GM19193 (cell line): ENCODE measurements around the gene NKX6-2.

Experiments
- POLR2A ChIP-seq: IDR thresholded peaks from 4 replicates; pipeline ENCODE4 v1.6.1; 2011; ENCODE audit not compliant: insufficient read depth, insufficient read length; ENCODE audit errors: extremely low read depth

Gene NKX6-2

DNA sequence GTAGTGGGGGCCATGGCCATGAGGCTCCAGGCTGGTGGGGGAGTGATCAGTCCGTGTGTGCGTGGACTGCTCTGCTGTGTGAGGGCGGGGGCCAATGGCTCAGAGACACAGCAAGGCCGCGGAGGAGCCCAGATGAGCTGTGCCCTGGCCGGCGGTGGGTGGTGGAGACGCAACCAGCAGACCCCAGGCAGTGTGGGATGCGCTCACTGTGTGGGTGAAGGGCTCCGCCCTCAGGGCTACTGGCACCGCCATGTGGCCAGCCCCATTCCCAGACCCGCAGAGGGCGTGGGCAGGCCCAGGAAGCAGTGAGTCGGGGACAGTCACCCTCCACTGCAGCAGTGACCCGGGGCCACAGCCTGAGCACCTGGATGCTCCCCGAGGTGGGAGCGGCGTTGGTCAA lies 9.1 kb downstream of the NKX6-2 start:
- no peak for TF ChIP-seq POLR2A

DNA sequence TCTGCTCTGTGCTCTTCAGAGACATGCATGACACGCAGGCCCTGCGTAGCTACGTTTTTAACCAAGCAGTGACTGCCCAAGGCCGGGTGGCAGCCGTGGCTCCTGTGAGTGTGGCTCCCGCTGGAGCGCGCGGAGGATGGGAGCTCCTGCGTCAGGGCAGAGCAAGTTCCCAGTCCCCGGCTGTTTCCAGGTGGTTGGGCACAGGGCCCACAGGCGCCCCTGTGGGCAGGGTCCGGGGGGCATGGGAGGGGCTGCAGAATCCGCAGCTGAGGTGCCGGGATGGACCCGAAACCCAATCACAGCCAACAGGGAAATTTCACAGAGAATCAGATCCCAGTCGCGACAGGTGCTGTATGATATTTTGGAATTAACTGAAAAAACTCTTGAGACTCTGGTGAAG lies 9.8 kb downstream of the NKX6-2 start:
- TF ChIP-seq POLR2A: no peak

DNA sequence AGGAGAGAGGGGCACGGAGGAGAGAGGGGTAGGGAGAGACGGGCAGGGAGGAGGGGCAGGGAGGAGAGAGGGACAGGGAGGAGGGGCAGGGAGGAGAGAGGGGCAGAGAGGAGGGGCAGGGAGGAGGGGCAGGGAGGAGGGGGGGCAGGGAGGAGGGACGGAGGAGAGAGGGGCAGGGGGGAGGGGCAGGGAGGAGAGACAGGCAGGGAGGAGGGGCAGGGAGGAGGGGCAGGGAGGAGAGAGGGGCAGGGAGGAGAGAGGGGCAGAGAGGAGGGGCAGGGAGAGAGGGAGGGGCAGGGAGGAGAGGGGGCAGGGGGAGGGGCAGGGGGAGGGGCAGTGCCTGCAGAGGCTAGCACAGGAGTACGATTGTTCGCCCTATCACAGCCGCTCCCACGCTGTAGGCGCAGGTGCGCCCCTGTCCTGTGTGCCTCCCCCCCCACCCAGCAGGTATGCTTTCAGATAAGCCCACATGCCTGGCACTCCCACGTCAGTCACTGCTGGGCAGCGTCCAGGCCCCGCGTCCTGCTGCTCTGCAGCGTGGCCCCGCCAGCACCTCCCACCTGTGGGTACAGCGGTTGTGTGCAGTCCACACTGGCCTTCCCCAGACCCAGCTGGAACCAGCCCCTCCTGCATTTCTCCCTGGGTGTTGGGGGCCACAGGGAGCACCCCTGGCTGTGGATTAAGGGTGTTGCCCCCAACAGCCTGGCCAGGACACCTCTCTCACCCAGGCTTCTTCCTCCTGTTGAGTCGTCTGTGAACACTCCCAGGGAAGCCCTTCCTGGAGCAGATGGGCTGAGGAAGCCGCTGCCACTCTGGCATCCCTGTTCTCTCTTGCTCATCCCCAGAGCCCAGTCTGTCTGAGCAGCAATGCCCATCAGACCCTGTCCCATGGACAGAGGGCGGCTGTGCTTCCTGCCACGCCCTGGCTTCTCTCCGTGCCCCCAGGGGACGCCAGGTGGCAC lies 10.8 kb downstream of the NKX6-2 start:
- TF ChIP-seq POLR2A: no peak

DNA sequence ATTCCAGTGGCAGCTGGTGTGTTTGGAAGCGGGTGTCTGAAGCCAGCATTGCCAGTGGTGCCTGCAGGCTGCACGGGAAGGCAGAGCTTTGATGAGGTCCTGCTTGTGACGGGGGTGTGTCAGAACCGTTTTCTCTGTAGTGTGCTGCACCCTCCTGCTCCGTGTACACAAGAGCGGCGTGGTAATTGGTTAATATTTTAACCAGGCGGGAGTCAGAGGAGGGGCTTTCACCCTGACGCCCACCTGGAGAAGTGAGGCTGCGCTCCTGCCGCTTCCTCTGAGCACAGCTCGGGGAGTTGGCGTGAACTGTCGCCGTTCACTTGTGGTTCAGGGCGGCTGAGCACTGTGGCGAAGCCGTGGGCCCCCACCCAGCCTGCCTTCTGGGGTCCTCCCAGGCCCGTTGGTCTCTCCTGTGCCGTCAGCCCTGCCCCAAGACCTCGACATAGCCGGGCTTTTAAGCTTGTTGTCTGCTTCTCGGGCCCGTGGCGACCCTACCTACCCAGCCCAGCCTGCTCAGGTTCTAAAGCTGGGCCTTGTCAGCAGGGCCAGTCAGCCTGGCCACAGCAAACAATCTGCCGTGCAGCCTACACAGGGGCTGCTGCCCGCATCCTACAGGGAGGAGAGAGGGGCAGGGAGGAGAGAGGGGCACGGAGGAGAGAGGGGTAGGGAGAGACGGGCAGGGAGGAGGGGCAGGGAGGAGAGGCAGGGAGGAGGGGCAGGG lies 11.6 kb downstream of the NKX6-2 start:
- TF ChIP-seq POLR2A: no peak

DNA sequence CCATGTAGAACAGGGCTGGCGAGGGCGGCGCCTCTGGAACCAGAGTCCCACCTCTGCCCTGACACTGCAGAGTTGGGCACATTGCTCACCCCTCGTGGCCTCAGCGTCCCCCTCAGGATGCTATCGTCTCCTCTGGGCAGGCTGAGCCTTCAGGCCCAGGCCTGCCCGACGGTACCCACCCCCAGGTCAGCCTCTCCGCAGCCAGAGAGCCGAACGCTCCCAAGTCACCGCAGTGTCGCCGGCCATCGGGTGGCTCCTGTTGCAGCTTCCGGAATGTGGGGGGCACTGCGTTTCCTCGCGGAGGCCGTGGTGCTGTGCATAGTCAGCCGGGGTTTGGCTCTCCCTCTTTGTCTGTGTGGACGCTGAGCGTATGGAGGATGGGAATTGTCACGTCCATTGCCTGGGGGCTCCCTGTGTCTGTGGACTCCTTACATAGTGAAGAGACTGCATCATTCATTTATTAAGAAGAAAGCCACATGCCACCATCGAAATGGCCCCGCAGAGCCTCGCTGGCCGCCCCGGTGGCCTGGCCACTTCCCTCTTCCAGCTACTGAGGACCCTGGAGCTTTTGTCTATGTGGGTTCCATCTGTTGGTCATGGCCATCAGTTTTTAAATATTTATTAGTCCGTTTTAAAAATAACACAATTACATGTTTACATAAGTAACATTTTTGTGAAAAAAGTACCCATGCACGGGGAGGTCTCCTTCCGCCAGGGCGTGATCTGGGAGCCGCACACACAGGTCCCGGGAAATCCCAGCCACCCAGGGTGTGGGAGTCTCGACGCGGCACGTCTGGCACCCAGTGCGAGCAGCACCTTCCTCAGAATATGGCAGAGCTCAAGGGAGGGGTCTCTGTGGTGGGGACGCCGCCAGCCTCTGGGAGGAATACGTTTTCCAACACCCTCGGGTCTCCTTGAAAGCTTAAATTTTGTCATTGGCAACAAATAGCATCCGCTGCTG lies 15.6 kb downstream of the NKX6-2 start:
- no peak for TF ChIP-seq POLR2A

DNA sequence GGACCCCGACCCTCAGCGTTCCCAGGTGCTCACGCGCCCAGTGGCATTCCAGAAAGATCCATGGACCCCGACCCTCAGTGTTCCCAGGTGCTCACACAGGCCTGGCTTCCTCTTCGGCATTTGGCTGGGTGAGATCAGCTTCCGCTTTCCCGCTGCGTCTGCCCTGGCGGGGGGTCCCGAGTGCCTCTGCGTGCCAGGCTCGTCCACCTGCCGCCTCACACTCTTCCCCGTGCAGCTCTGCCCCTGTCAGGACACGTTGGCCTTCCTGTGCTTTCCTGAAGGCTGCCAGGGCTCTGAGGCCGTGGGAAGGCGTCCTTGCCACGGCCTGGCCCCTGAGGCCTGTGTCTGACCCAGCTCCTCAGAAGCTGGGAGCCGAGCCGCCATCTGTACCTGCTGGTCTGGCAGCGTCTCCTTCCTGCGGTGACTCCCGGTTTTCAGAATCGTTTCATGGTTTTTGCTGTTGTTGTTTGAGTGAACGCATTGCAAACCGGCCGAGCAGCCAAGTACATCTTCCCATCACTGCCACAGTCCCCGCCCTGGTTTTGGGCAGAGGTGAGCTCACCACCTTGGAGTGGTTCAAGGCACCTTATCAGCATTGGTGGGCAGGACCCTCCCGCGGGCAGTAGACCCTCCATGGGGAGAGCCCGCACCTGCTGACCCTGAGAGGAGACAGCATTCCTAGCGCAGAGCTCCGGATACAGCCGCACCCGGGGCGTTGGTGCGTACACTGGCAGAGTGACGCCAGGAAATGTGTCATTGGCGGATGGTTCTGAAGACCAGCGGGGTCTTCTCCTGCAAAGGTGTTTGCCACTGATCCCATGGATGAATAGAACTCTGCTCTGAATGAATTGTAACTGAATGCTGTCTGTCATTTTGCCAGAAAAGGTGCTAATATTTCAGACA lies 17.4 kb downstream of the NKX6-2 start:
- no peak for TF ChIP-seq POLR2A

DNA sequence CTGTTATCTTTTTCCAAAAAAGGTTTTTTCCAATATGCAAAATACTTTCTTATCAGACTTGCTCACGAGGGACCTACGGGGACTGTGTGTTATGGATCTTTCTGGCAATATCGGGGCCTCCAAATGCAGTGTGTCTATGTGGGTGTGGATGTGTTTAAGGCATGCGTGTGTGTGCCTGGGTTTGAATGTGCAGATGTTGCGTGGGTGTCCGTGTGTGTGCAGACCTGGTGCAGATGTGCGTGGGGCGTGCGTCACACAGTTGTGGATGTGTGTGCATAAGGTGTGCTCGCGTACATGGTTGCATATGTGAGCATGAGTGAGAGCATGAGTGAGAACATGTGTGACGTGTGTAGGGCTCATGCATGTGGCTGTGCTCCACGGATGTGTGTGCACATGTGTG lies 19.7 kb downstream of the NKX6-2 start:
- no peak for TF ChIP-seq POLR2A

DNA sequence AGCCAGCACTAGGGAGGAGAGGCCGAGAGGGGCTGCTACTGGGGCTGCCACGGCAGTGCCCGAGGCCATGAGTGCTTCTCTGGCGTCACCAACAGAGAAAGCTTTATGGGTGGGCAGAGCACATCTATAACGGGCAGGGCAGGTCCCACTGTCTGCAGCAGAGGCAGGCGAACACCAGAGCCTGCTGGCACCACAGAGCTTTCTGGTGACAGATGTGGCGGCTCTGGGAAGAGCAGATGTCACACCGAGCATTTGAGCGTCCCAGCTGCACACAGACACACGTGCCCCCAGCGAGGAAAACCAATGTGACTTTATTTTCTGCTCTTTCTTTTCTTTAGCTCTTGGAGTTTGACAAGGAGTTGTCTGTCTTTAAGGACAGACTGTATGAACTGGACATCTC lies 20.5 kb downstream of the NKX6-2 start:
- no peak for TF ChIP-seq POLR2A

DNA sequence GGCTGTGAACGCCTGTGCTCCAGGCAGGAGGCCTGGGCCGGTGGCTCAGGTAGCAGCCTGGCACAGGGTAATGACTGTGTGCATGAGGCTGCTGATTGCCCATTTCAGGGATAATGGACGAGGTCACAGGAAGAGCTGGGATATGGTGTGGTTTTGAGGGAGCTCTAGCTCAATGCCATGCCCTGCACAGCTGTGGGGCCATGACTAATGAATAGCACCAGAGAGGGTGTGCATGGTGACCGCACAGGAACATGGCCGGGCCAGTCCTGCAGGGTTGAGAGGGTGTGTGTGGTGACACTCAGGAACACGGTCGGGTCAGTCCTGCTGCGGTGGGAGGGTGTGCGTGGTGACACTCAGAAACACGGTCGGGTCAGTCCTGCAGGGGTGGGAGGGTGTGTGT lies 21.8 kb downstream of the NKX6-2 start:
- TF ChIP-seq POLR2A: no peak

DNA sequence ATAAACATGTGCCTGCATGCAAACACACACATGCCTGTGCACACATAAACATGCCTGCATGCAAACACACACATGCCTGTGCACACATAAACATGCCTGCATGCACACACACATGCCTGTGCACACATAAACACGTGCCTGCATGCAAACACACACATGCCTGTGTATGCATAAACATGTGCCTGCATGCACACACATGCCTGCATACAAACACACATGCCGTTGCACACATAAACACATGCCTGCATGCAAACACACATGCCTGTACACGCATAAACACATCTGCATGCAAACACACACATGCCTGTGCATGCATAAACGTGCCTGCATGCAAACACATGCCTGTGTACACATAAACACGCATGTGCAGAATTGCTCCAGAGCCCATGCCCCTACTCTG lies 22.4 kb downstream of the NKX6-2 start:
- TF ChIP-seq POLR2A: no peak

DNA sequence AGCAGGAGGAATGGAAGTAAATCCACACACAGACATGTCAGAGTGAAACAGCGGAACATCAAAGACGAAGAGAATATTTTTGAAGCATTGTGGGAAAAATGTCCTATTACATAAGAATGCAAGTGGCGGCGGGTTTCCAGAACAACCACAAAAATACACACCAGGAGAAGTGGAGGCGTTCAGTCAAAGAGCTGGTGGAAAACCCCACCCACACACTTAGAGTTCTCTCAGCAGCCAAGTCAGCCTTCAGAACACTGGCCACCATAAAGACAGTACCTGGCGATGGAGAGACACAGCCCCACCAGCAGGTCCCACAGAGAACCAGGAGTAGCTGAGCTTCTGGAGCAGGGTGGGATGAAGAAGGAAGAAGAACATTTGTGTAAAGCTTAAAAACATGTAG lies 23.7 kb downstream of the NKX6-2 start:
- TF ChIP-seq POLR2A: no peak

DNA sequence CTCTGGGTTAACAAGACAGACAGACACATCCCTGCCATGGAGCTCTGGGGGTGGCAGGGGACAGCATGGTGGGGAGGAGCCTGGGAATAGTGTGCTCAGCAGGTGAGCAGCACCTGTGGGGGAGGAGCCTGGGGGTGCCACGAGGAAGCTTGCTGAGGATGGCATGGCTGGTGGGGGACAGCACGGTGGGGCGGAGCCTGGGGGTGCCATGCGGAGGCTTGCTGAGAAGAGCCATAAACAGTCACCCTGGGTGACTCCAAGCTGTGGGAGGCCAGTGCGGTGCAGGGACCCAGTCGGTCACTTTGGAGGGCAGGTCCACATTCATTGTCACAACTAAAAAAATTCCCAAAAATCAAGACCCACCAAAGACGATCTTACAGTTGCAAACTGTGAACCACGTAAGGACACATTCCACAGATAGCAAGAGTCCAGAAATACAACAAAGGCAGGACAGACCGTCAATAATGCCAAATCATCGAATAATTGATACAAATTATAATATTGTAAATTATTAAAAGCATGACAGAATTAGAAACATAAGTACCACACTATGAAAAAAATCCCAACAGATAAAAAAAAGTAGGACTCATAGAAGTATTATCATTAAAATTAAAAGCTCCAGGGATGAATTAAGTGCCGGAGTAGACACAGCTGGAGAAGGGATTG lies 24.4 kb downstream of the NKX6-2 start:
- no peak for TF ChIP-seq POLR2A

DNA sequence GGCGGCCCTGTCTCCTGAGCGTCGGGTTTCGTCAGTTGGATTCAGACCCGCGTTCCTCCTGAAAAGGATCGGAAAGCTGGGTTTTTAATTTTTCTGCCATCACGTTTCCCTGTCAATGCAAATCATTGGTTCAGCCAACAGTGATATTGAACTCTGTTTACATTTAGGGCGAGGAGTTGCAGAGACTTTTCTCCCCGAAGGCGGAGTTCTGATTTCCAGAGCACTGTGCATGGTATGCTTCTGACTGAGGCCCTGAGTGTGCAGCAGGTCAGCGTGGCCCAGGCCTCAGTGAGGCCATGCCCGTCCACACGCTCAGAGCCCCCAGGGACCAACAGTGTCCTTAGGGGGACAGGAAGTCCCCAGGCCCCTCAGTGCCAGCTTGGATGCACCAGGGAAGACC lies 27.1 kb downstream of the NKX6-2 start:
- no peak for TF ChIP-seq POLR2A
